Measurements from ENCODE around the gene MAP3K3. TPM values are rescaled to one million over a fixed set of nuclear protein-coding genes. Genes with fewer than 3 reads are reported as not detected.

Gene MAP3K3
- total RNA-seq, 1 donor from 2014 or later = 26.2 TPM

GRCh38 chr17:63703556-63704258 is 81.5 kb downstream of the MAP3K3 start:
- Mint-ChIP-seq H3K9me3 (no peaks in the 10 kb centered on the region), H3K4me3 (no peak overlapping the region), H3K27ac (no peak overlapping the region), H3K27me3 (no peaks in the 10 kb centered on the region), H3K4me1 (ENCODE audit: unreplicated experiment) (peaks cover 21% of the 10 kb centered on the region), H3K36me3 (peaks cover 12% of the 10 kb centered on the region)
- no peak for DNase-seq (ENCODE audit: extremely low spot score, unreplicated experiment)
- TF ChIP-seq CTCF (conservative IDR thresholded peaks at IDR 0.05) = no peak

GRCh38 chr17:63704259-63704576 is 82.0 kb downstream of the MAP3K3 start:
- no peak for DNase-seq (ENCODE audit: extremely low spot score, unreplicated experiment)
- Mint-ChIP-seq H3K4me3 (no peak overlapping the region), H3K27ac (no peak overlapping the region), H3K36me3 (peaks cover 15% of the 10 kb centered on the region), H3K27me3 (no peaks in the 10 kb centered on the region), H3K4me1 (ENCODE audit: unreplicated experiment) (peaks cover 21% of the 10 kb centered on the region), H3K9me3 (no peaks in the 10 kb centered on the region)
- no peak for TF ChIP-seq CTCF (conservative IDR thresholded peaks at IDR 0.05)

- H3K4me3 Mint-ChIP-seq = no peak overlapping the region
- TF ChIP-seq CTCF (conservative IDR thresholded peaks at IDR 0.05) = no peak
- H3K4me1 Mint-ChIP-seq (ENCODE audit: unreplicated experiment) = peaks cover 21% of the 10 kb centered on the region
- H3K36me3 Mint-ChIP-seq = peaks cover 18% of the 10 kb centered on the region
- no peaks in the 10 kb centered on the region for H3K9me3 Mint-ChIP-seq
- DNase-seq (ENCODE audit: extremely low spot score, unreplicated experiment) = no peak
- H3K27ac Mint-ChIP-seq = no peak overlapping the region
- no peaks in the 10 kb centered on the region for H3K27me3 Mint-ChIP-seq
Measured at GRCh38 chr17:63704836-63705235, 82.6 kb downstream of the MAP3K3 start.

GRCh38 chr17:63705657-63706056 is 83.4 kb downstream of the MAP3K3 start:
- H3K9me3 Mint-ChIP-seq = no peaks in the 10 kb centered on the region
- peaks cover 21% of the 10 kb centered on the region for H3K4me1 Mint-ChIP-seq (ENCODE audit: unreplicated experiment)
- peaks cover 18% of the 10 kb centered on the region for H3K36me3 Mint-ChIP-seq
- H3K27me3 Mint-ChIP-seq = no peaks in the 10 kb centered on the region
- no peak for TF ChIP-seq CTCF (conservative IDR thresholded peaks at IDR 0.05)
- no peak overlapping the region for H3K27ac Mint-ChIP-seq
- H3K4me3 Mint-ChIP-seq = no peak overlapping the region
- no peak for DNase-seq (ENCODE audit: extremely low spot score, unreplicated experiment)

GRCh38 chr17:63706336-63707082 is 84.3 kb downstream of the MAP3K3 start:
- H3K9me3 Mint-ChIP-seq = no peaks in the 10 kb centered on the region

More at GRCh38 chr17:63706336-63707082, 84.3 kb downstream of the MAP3K3 start:
- DNase-seq (ENCODE audit: extremely low spot score, unreplicated experiment) = no peak
- peaks cover 18% of the 10 kb centered on the region for H3K4me1 Mint-ChIP-seq (ENCODE audit: unreplicated experiment)
- no peak overlapping the region for H3K27ac Mint-ChIP-seq
- no peaks in the 10 kb centered on the region for H3K27me3 Mint-ChIP-seq
- H3K4me3 Mint-ChIP-seq = no peak overlapping the region
- TF ChIP-seq CTCF (conservative IDR thresholded peaks at IDR 0.05) = no peak
- peaks cover 18% of the 10 kb centered on the region for H3K36me3 Mint-ChIP-seq

Measured in type B pancreatic cell (in vitro differentiated cells).